ENCODE results near the gene PPFIA2.

Gene PPFIA2

DNA sequence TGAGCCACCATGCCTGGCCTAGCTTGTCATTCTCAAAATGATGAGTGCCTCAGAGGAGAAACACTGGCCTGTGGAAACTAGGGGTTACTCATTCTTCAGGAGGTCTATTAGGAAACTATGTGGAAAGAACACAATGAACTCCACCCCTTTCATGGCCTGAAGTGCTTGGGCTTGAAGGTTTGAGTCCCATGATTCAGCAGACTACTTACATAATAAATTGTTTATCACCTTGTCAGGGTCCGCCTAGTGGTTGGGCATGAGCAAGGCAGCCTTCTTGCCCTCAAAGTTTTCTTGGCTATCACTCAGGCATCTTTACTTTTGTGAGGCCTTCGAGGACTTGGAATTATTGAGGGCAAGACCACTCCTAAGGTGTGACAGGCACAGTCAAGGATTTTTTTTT lies 430.1 kb downstream of the PPFIA2 start:
- Histone ChIP-seq H3K27ac (ENCODE audit: low read depth, low read length) (no peak overlapping the region), H3K4me1 (ENCODE audit: control insufficient read depth, insufficient read depth, low read length, unreplicated experiment) (no peaks in the 10 kb centered on the region), H3K79me2 (ENCODE audit: control insufficient read depth, insufficient read depth, low read length, unreplicated experiment) (no peaks in the 10 kb centered on the region), H3K4me3 (ENCODE audit: low read depth, low read length) (no peak overlapping the region), H3K27me3 (ENCODE audit: insufficient read depth, low read length) (no peaks in the 10 kb centered on the region), H3K36me3 (ENCODE audit: insufficient read depth, low read length) (no peaks in the 10 kb centered on the region), H2AFZ (ENCODE audit: low read length, unreplicated experiment) (no peak overlapping the region)

DNA sequence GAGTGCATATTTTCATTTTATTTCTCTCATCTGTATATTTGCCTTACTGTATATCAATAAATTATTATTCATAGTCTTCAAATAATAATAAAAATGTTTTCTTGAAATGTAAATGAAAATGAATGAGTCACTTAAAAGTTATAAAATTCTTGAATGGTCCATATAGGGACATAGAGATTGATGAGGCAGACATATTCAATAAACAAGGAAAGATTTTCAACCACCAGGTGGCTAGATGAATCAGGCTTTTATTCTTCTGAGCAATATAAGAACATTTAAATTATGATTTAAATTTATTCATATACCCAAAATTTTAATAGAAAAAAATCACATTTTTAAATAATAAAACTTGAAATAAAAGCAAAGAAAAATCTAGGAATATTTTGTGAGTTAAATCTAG lies 431.7 kb downstream of the PPFIA2 start:
- H3K79me2 ChIP-seq (ENCODE audit: control insufficient read depth, insufficient read depth, low read length, unreplicated experiment), result no peaks in the 10 kb centered on the region
- H3K27me3 ChIP-seq (ENCODE audit: insufficient read depth, low read length), result no peaks in the 10 kb centered on the region
- no peak overlapping the region for H2AFZ ChIP-seq (ENCODE audit: low read length, unreplicated experiment)
- H3K4me1 ChIP-seq (ENCODE audit: control insufficient read depth, insufficient read depth, low read length, unreplicated experiment), result no peaks in the 10 kb centered on the region
- no peak overlapping the region for H3K27ac ChIP-seq (ENCODE audit: low read depth, low read length)
- H3K36me3 ChIP-seq (ENCODE audit: insufficient read depth, low read length), result no peaks in the 10 kb centered on the region
- no peak overlapping the region for H3K4me3 ChIP-seq (ENCODE audit: low read depth, low read length)

DNA sequence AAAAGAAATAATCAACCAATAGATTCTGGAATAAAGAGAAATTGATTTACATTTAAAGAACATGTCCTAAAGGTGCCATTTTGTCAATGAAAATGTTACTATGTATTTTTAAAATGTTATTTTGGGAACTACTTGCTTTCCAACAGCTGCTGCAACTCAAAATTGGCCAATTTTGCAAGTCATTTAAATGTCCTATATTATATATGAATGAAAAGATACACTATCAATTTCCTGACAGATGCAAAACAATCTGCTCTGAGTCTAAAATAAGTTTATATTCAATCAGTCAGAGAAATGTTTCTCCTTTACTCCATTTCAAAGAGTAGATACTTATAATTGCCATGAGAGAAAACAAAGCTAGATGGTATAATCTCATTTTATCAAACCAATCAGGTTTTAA lies 434.1 kb downstream of the PPFIA2 start:
- Histone ChIP-seq H3K27ac (ENCODE audit: low read depth, low read length) (no peak overlapping the region), H2AFZ (ENCODE audit: low read length, unreplicated experiment) (no peak overlapping the region), H3K4me3 (ENCODE audit: low read depth, low read length) (no peak overlapping the region), H3K79me2 (ENCODE audit: control insufficient read depth, insufficient read depth, low read length, unreplicated experiment) (no peaks in the 10 kb centered on the region), H3K27me3 (ENCODE audit: insufficient read depth, low read length) (no peaks in the 10 kb centered on the region), H3K36me3 (ENCODE audit: insufficient read depth, low read length) (no peaks in the 10 kb centered on the region), H3K4me1 (ENCODE audit: control insufficient read depth, insufficient read depth, low read length, unreplicated experiment) (no peaks in the 10 kb centered on the region)

DNA sequence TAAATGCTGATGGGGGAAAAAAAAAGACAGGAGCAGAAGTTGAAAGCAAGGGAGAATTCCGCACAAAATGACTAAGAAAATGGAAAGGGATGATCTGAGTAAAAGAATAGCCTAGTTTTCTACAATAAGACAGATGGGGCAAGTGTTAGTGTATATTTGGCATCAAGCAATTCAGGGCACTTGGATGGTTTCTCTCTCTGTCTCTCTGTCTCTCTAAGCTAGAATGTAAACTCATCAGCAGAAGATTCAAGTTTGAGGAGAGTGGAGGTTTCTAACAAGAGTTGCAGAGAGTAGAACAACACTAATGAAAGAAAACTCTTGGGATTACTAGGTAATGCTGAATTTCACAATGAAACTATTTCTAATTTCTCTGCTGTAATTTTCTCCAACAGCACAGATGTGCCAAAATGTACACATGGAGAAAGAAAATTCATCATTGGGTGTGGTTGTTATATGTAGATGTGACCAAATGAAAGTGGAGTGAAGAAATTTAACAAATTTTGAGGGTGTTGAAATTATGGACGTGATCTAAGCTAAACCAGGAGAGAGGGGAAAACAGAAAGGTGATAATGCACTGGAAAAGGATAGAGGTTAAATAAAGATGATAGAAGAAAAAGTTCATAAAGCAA lies 444.1 kb downstream of the PPFIA2 start:
- Histone ChIP-seq H3K4me1 (ENCODE audit: control insufficient read depth, insufficient read depth, low read length, unreplicated experiment) (no peaks in the 10 kb centered on the region), H3K27ac (ENCODE audit: low read depth, low read length) (no peak overlapping the region), H3K27me3 (ENCODE audit: insufficient read depth, low read length) (peaks cover 4% of the 10 kb centered on the region; the same call in 1 of the 2 replicates), H2AFZ (ENCODE audit: low read length, unreplicated experiment) (no peak overlapping the region), H3K79me2 (ENCODE audit: control insufficient read depth, insufficient read depth, low read length, unreplicated experiment) (no peaks in the 10 kb centered on the region), H3K4me3 (ENCODE audit: low read depth, low read length) (no peak overlapping the region), H3K36me3 (ENCODE audit: insufficient read depth, low read length) (no peaks in the 10 kb centered on the region)

DNA sequence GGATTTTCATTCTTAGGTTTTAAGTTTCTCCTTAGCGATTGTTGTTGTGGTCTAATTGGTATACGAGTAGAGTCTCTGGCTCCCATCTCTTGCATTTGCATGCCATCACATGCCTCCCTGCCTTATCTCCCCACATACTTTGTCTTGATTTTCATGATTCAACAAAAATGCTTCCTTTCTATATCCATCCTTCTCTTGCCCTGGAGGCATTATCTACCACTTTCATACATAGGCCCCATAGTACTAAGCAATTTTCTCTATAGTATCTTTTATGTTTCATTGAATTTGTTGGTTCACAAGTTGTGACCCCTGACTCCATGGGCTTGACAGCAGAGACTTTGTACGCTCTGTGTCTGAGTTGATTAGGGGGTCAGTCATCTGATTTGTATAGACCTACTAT lies 455.2 kb downstream of the PPFIA2 start:
- H2AFZ ChIP-seq (ENCODE audit: low read length, unreplicated experiment), result no peak overlapping the region
- H3K27me3 ChIP-seq (ENCODE audit: insufficient read depth, low read length), result no peaks in the 10 kb centered on the region
- no peak overlapping the region for H3K27ac ChIP-seq (ENCODE audit: low read depth, low read length)
- H3K36me3 ChIP-seq (ENCODE audit: insufficient read depth, low read length), result no peaks in the 10 kb centered on the region
- no peaks in the 10 kb centered on the region for H3K79me2 ChIP-seq (ENCODE audit: control insufficient read depth, insufficient read depth, low read length, unreplicated experiment)
- H3K4me3 ChIP-seq (ENCODE audit: low read depth, low read length), result no peak overlapping the region
- H3K4me1 ChIP-seq (ENCODE audit: control insufficient read depth, insufficient read depth, low read length, unreplicated experiment), result no peaks in the 10 kb centered on the region

DNA sequence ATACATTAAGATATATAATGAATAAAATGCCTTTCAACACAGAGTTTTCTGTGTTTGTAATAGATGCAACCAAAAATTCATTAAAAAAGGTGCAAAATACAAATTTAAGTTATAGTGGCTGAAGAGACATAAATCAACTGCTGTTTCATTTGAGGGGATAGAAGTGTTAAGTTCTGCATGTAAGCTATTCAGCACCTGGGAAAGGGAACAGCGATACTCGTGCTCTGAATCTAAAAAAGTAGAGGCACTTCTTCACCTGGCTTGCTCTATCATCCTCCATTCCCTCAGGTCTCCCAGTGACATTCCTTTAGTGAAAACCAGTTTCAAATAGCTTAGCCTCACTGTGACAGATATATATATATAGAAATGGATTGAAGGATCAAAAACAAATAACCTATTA lies 458.7 kb downstream of the PPFIA2 start:
- no peaks in the 10 kb centered on the region for H3K4me1 ChIP-seq (ENCODE audit: control insufficient read depth, insufficient read depth, low read length, unreplicated experiment)
- H3K27ac ChIP-seq (ENCODE audit: low read depth, low read length), result no peak overlapping the region
- H2AFZ ChIP-seq (ENCODE audit: low read length, unreplicated experiment), result no peak overlapping the region
- H3K27me3 ChIP-seq (ENCODE audit: insufficient read depth, low read length), result no peaks in the 10 kb centered on the region
- H3K79me2 ChIP-seq (ENCODE audit: control insufficient read depth, insufficient read depth, low read length, unreplicated experiment), result no peaks in the 10 kb centered on the region
- no peak overlapping the region for H3K4me3 ChIP-seq (ENCODE audit: low read depth, low read length)
- no peaks in the 10 kb centered on the region for H3K36me3 ChIP-seq (ENCODE audit: insufficient read depth, low read length)

DNA sequence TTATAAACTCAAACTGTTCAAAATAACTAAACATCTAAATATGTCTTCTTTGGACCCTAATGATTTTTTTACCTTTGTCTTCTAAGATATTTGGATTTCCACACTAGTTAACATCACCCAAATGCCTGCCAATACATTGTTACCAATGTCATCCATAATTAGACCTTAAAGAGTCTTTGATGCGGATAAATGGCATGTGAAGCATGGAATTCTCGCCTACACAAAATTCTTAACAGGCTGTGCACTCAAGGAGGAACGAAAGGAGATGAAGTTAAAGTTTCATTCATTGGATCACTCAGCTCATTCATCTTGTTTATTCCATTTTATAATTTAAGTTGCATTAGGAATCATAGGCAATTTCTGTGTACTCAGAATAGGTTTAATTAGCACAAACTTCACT lies 461.5 kb downstream of the PPFIA2 start:
- H3K27me3 ChIP-seq (ENCODE audit: insufficient read depth, low read length), result no peaks in the 10 kb centered on the region
- H3K79me2 ChIP-seq (ENCODE audit: control insufficient read depth, insufficient read depth, low read length, unreplicated experiment), result no peaks in the 10 kb centered on the region
- H3K36me3 ChIP-seq (ENCODE audit: insufficient read depth, low read length), result no peaks in the 10 kb centered on the region
- no peak overlapping the region for H3K4me3 ChIP-seq (ENCODE audit: low read depth, low read length)
- no peak overlapping the region for H3K27ac ChIP-seq (ENCODE audit: low read depth, low read length)
- no peaks in the 10 kb centered on the region for H3K4me1 ChIP-seq (ENCODE audit: control insufficient read depth, insufficient read depth, low read length, unreplicated experiment)
- no peak overlapping the region for H2AFZ ChIP-seq (ENCODE audit: low read length, unreplicated experiment)

DNA sequence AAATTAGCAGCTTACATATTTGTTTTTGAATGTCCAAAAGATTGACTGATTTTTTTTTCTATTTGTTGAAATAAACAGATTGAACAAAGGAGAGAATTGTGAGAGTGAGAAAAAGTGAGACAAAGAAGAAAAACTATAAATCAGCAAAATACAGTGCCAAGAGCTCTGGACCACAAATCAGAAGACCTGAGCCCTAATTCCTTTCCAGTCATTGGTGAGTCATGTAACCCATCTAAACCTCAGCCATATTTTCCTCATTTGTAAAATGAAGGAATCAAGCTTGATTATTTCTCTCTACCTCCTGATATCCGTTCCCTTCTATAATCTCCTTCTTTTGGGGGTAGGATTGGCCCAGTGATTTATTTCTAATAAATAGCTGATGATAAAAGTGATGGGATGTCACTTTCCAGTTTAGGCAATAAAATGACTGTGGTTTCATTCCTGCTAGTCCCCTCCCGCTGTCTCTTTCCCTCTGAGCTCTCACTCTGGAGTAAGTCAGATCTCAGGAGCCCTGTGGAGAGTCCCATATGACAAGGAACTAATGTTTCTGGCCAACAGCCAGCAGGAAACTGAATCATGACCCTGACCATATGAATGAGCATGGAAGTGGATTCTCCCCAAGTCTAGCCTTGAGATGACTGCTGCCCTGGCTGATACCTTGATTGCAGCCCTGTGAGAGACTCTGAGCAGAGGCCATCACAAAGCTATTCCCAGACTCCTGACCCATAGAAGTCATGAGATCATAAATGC lies 462.4 kb downstream of the PPFIA2 start:
- Histone ChIP-seq H3K4me1 (ENCODE audit: control insufficient read depth, insufficient read depth, low read length, unreplicated experiment) (no peaks in the 10 kb centered on the region), H2AFZ (ENCODE audit: low read length, unreplicated experiment) (no peak overlapping the region), H3K27ac (ENCODE audit: low read depth, low read length) (peak overlapping the region; percentile 31), H3K27me3 (ENCODE audit: insufficient read depth, low read length) (no peaks in the 10 kb centered on the region), H3K36me3 (ENCODE audit: insufficient read depth, low read length) (no peaks in the 10 kb centered on the region), H3K79me2 (ENCODE audit: control insufficient read depth, insufficient read depth, low read length, unreplicated experiment) (no peaks in the 10 kb centered on the region), H3K4me3 (ENCODE audit: low read depth, low read length) (no peak overlapping the region)

DNA sequence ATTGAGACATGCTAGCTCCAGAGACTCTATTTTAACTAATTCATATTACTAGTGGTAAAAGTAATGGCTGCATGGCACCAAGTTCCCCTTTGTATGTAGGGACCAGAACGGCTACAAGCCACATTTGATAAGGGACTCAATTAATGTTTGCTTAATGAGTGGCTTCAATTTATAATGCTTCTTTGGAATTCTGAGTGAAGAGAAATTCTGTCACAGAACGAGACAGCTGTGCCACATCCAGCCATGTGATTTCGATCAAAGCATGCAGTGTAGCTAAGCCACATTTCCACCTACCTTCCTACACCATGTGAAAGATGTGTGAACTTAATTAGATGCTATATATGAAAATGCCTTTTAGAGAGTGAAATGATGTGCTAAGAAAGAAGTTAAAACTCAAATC lies 463.9 kb downstream of the PPFIA2 start:
- no peak overlapping the region for H3K4me3 ChIP-seq (ENCODE audit: low read depth, low read length)
- no peak overlapping the region for H2AFZ ChIP-seq (ENCODE audit: low read length, unreplicated experiment)
- H3K27ac ChIP-seq (ENCODE audit: low read depth, low read length), result no peak overlapping the region
- H3K36me3 ChIP-seq (ENCODE audit: insufficient read depth, low read length), result no peaks in the 10 kb centered on the region
- no peaks in the 10 kb centered on the region for H3K27me3 ChIP-seq (ENCODE audit: insufficient read depth, low read length)
- no peaks in the 10 kb centered on the region for H3K4me1 ChIP-seq (ENCODE audit: control insufficient read depth, insufficient read depth, low read length, unreplicated experiment)
- H3K79me2 ChIP-seq (ENCODE audit: control insufficient read depth, insufficient read depth, low read length, unreplicated experiment), result no peaks in the 10 kb centered on the region

DNA sequence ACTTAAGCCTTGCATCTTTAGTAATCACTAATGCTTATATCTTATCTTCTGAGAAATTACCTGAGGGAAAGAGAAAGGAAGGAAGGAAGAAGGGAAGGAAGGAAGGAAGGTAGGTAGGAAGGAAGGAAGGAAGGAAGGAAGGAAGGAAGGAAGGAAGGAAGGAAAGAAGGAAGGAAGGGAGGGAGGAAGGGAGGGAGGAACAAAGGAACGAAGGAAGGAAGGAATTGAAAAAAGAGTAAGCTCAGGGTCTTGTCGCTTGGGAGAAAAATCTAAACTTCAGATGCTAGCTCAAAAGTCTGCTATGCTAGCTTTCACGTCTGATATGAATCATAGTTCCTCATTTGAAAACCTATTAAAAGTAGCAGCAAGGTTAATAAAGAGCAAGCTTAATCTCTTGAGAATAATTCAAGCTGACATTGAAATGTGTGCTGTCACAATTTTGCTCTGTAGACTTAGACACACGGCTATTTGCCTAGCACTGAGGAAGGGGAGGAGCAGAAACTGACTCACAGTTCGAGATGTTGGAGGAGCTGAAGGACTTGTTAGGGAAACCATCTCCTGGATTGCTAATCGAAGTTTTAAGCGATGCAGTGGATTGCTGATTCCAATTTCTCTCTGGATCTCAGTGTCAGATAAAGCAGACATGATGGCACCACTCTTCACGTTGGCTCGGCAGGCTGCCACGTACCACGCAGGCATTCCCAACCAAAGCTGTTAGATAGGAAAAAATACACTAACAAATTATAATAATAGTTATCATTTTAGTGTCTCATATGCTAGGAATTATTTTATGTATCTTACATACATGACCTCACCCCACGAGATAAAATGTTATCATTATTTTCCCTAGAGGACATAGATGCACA lies 464.6 kb downstream of the PPFIA2 start:
- Histone ChIP-seq H3K27me3 (ENCODE audit: insufficient read depth, low read length) (no peaks in the 10 kb centered on the region), H3K27ac (ENCODE audit: low read depth, low read length) (no peak overlapping the region), H3K36me3 (ENCODE audit: insufficient read depth, low read length) (no peaks in the 10 kb centered on the region), H3K4me1 (ENCODE audit: control insufficient read depth, insufficient read depth, low read length, unreplicated experiment) (no peaks in the 10 kb centered on the region), H3K79me2 (ENCODE audit: control insufficient read depth, insufficient read depth, low read length, unreplicated experiment) (no peaks in the 10 kb centered on the region), H2AFZ (ENCODE audit: low read length, unreplicated experiment) (no peak overlapping the region), H3K4me3 (ENCODE audit: low read depth, low read length) (no peak overlapping the region)

Data from ACC112 (cell line).